Prostate gland (tissue), 2 donors: ENCODE measurements around the gene CRYL1.

Experiments
- POLR2A ChIP-seq: fragments of 450-650 bp; IDR thresholded peaks from one replicate; pipeline ENCODE4 v1.6.1; 2016; ENCODE audit warnings: antibody characterized with exemption, mild to moderate bottlenecking
- TF ChIP-seq, protein P1 (sequence below), 4 experiments: fragments of 200-600 bp in 2 of 4; fragments of 450-650 bp in 2 of 4; sonication (generic) in 2 of 4; IDR thresholded peaks; 1 replicate in 3 of 4; 2 replicates in 1 of 4; pipeline ENCODE4 v1.5.1; 2016 to 2019; ENCODE audit warnings: antibody characterized with exemption in 4 of 4, mild to moderate bottlenecking in 2 of 4, moderate library complexity in 2 of 4

GRCh38 chr13:20411638-20412342 is 113.9 kb downstream of the CRYL1 start:
- TF ChIP-seq, protein P1, sequence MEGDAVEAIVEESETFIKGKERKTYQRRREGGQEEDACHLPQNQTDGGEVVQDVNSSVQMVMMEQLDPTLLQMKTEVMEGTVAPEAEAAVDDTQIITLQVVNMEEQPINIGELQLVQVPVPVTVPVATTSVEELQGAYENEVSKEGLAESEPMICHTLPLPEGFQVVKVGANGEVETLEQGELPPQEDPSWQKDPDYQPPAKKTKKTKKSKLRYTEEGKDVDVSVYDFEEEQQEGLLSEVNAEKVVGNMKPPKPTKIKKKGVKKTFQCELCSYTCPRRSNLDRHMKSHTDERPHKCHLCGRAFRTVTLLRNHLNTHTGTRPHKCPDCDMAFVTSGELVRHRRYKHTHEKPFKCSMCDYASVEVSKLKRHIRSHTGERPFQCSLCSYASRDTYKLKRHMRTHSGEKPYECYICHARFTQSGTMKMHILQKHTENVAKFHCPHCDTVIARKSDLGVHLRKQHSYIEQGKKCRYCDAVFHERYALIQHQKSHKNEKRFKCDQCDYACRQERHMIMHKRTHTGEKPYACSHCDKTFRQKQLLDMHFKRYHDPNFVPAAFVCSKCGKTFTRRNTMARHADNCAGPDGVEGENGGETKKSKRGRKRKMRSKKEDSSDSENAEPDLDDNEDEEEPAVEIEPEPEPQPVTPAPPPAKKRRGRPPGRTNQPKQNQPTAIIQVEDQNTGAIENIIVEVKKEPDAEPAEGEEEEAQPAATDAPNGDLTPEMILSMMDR (IDR thresholded peaks at IDR 0.05) = no peak
- TF ChIP-seq POLR2A = no peak
